HepG2 (cell line): ENCODE data around the gene PSMD12. TPM values are rescaled to one million over a fixed set of nuclear protein-coding genes. Genes with fewer than 3 reads are reported as not detected.

Experiments
- CHCHD3 ChIP-seq: sonication (generic); formaldehyde crosslinking; IDR thresholded peaks from 2 replicates; pipeline ENCODE4 v1.8.0; 2022; ENCODE audit warnings: mild to moderate bottlenecking, missing genetic modification reagents, moderate library complexity
- EEA1 ChIP-seq: sonication (generic); formaldehyde crosslinking; IDR thresholded peaks from 2 replicates; pipeline ENCODE4 v1.5.1; 2020; ENCODE audit warnings: mild to moderate bottlenecking, missing genetic modification reagents, borderline replicate concordance
- HOXA7 ChIP-seq: sonication (generic); formaldehyde crosslinking; IDR thresholded peaks from 2 replicates; pipeline ENCODE4 v1.8.1; 2022; ENCODE audit warnings: mild to moderate bottlenecking, missing genetic modification reagents, moderate library complexity
- KMT2B ChIP-seq: IDR thresholded peaks from 2 replicates; pipeline ENCODE4 v1.6.1; 2016; ENCODE audit warnings: missing genetic modification reagents, missing compliant biosample characterization
- MAFF ChIP-seq: IDR thresholded peaks from 2 replicates; pipeline ENCODE4 v1.6.1; 2011; ENCODE audit warnings: low read depth, low read length, improper control_type of control experiment
- PRDM10 ChIP-seq: sonication (generic); formaldehyde crosslinking; IDR thresholded peaks from 2 replicates; pipeline ENCODE4 v1.4.0; 2020; ENCODE audit warnings: low read depth, missing genetic modification reagents
- RBFOX2 ChIP-seq: fragments of 200-400 bp; formaldehyde crosslinking; IDR thresholded peaks from 2 replicates; pipeline ENCODE4 v1.6.1; 2017; ENCODE audit warnings: low read depth, mild to moderate bottlenecking, low read length
- SIX1 ChIP-seq: sonication (generic); formaldehyde crosslinking; IDR thresholded peaks from 2 replicates; pipeline ENCODE4 v1.4.0; 2020; ENCODE audit warnings: missing genetic modification reagents, borderline replicate concordance
- TAF15 ChIP-seq: fragments of 200-400 bp; formaldehyde crosslinking; IDR thresholded peaks from one replicate; pipeline ENCODE4 v1.6.1; 2018; ENCODE audit warnings: mild to moderate bottlenecking, low read depth, low read length; ENCODE audit not compliant: poor library complexity, severe bottlenecking
- ZNF232 ChIP-seq: sonication (generic); formaldehyde crosslinking; IDR thresholded peaks from 2 replicates; pipeline ENCODE4 v1.4.0; 2020; ENCODE audit warnings: missing genetic modification reagents, borderline replicate concordance
- ZNF253 ChIP-seq: sonication (generic); formaldehyde crosslinking; IDR thresholded peaks from 2 replicates; pipeline ENCODE4 v1.8.0; 2022; ENCODE audit warnings: mild to moderate bottlenecking, missing genetic modification reagents, borderline replicate concordance
- ZNF605 ChIP-seq: sonication (generic); formaldehyde crosslinking; IDR thresholded peaks from 2 replicates; pipeline ENCODE4 v1.8.0; 2022; ENCODE audit warnings: mild to moderate bottlenecking, missing genetic modification reagents
- ZNF644 ChIP-seq: IDR thresholded peaks from 2 replicates; pipeline ENCODE4 v1.6.1; 2016; ENCODE audit warnings: low read depth
- ZNF7 ChIP-seq: IDR thresholded peaks from 2 replicates; pipeline ENCODE4 v1.6.1; 2016; ENCODE audit warnings: missing biosample characterization, missing genetic modification reagents
- ZNF773 ChIP-seq: sonication (generic); formaldehyde crosslinking; IDR thresholded peaks from 2 replicates; pipeline ENCODE4 v1.4.0; 2020; ENCODE audit warnings: missing genetic modification reagents, borderline replicate concordance
- ZNF800 ChIP-seq: sonication (generic); formaldehyde crosslinking; IDR thresholded peaks from 2 replicates; pipeline ENCODE4 v1.4.0; 2020; ENCODE audit warnings: missing genetic modification reagents
- polyA plus RNA-seq, 8 experiments: library from polyadenylated mRNA; depleted of rRNA in 3 of 8; stranded (reverse) in 7 of 8; unstranded in 1 of 8; fragments of >200 nt; fragmentation: Illumina TruSeq in 4 of 8; extraction: Trizol in 4 of 8; gene quantifications; 2 replicates each; pipeline versions ENCODE4 v1.2.1 to v1.2.3, GENCODE V29; 2011 to 2016; ENCODE audit warnings: low read depth in 4 of 8, missing spikeins in 1 of 8, mixed read lengths in 1 of 8; ENCODE audit not compliant: insufficient read depth in 1 of 8
- total RNA-seq, 5 experiments: library from RNA; depleted of rRNA; stranded (reverse); fragments of >200 nt; fragmentation: Illumina TruSeq; extraction: Trizol; gene quantifications; 2 replicates each; pipeline ENCODE4 v1.2.3, GENCODE V29; 2016; ENCODE audit warnings: low read depth in 1 of 5
- TF ChIP-seq, protein P1 (sequence below): sonication (generic); formaldehyde crosslinking; IDR thresholded peaks from 2 replicates; pipeline ENCODE4 v1.4.0; 2020; ENCODE audit warnings: missing genetic modification reagents
- TF ChIP-seq, protein P2 (sequence below): IDR thresholded peaks from 2 replicates; pipeline ENCODE4 v1.6.1; 2012; ENCODE audit warnings: inconsistent platforms
- TF ChIP-seq, protein P3 (sequence below): sonication (generic); formaldehyde crosslinking; IDR thresholded peaks from 2 replicates; pipeline ENCODE4 v1.4.0; 2020; ENCODE audit warnings: missing genetic modification reagents

The PSMD12 gene
- total and polyA plus RNA-seq, 2 of the 13 experiments (the other 11 are each of a cell fraction or from before 2014, with no cell fraction given) = 27.4 to 71.7 TPM

GRCh38 chr17:67378454-67379250 lies 12.3 kb upstream of the PSMD12 start (continued):
- TF ChIP-seq ZNF800 (CRISPR knock-in tag) (0 out of 2 replicates have a peak, but pooled peaks have one; percentile 75), EEA1 (CRISPR knock-in tag) (no peak), RBFOX2 (peak; percentile 56; the same call in 1 of the 2 replicates), ZNF773 (CRISPR knock-in tag) (peak; percentile 63; the same call in 1 of the 2 replicates), KMT2B (CRISPR knock-in tag) (peak; percentile 61; the same call in 1 of the 2 replicates), HOXA7 (CRISPR knock-in tag) (no peak), CHCHD3 (CRISPR knock-in tag) (0 out of 2 replicates have a peak, but pooled peaks have one; percentile 37), ZNF232 (peak; percentile 82; the same call in 1 of the 2 replicates), TAF15 (peak; percentile 62), SIX1 (no peak; the same call in 1 of the 2 replicates), MAFF (no peak), ZNF644 (CRISPR knock-in tag) (no peak), ZNF605 (CRISPR knock-in tag) (peak; percentile 39; the same call in 1 of the 2 replicates), ZNF7 (CRISPR knock-in tag) (no peak), PRDM10 (CRISPR knock-in tag) (no peak), ZNF253 (CRISPR knock-in tag) (no peak)
- TF ChIP-seq, protein P1, sequence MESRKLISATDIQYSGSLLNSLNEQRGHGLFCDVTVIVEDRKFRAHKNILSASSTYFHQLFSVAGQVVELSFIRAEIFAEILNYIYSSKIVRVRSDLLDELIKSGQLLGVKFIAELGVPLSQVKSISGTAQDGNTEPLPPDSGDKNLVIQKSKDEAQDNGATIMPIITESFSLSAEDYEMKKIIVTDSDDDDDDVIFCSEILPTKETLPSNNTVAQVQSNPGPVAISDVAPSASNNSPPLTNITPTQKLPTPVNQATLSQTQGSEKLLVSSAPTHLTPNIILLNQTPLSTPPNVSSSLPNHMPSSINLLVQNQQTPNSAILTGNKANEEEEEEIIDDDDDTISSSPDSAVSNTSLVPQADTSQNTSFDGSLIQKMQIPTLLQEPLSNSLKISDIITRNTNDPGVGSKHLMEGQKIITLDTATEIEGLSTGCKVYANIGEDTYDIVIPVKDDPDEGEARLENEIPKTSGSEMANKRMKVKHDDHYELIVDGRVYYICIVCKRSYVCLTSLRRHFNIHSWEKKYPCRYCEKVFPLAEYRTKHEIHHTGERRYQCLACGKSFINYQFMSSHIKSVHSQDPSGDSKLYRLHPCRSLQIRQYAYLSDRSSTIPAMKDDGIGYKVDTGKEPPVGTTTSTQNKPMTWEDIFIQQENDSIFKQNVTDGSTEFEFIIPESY (CRISPR knock-in tag) = no peak
- TF ChIP-seq, protein P2, sequence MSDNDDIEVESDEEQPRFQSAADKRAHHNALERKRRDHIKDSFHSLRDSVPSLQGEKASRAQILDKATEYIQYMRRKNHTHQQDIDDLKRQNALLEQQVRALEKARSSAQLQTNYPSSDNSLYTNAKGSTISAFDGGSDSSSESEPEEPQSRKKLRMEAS = peak; percentile 88
- TF ChIP-seq, protein P3, sequence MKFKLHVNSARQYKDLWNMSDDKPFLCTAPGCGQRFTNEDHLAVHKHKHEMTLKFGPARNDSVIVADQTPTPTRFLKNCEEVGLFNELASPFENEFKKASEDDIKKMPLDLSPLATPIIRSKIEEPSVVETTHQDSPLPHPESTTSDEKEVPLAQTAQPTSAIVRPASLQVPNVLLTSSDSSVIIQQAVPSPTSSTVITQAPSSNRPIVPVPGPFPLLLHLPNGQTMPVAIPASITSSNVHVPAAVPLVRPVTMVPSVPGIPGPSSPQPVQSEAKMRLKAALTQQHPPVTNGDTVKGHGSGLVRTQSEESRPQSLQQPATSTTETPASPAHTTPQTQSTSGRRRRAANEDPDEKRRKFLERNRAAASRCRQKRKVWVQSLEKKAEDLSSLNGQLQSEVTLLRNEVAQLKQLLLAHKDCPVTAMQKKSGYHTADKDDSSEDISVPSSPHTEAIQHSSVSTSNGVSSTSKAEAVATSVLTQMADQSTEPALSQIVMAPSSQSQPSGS (CRISPR knock-in tag) = no peak
